ENCODE results near the gene ZMIZ1. TPM values are rescaled to one million over a fixed set of nuclear protein-coding genes. Genes with fewer than 3 reads are reported as not detected.
A peak's percentile ranks its signal among the peaks of the same experiment; 100 is the strongest.

Gene ZMIZ1
- polyA plus RNA-seq, 2 of the 4 experiments (the other 2 are of a cell fraction): 8.1 to 30.3 TPM

GRCh38 chr10:79351332-79351731 lies 282.6 kb downstream of the ZMIZ1 start:
- Histone ChIP-seq H3K9me3 (no peaks in the 10 kb centered on the region), H3K4me1 (peaks cover 18% of the 10 kb centered on the region), H3K27ac (no peak overlapping the region), H3K4me2 (no peak overlapping the region), H3K4me3 (no peak overlapping the region)
- ATAC-seq (no peak), DNase-seq (ENCODE audit: low read depth in 1 of 2, low spot score in 1 of 2) (no peak), FAIRE-seq (no peak)
- WGBS (ENCODE audit: missing lambda C conversion rate): 93% methylated on average over 7 of the region's 13 CpGs
- ChIA-PET POLR2A (no interaction called here), CTCF (no interaction called here)
- TF ChIP-seq RFX5 (IDR thresholded peaks at IDR 0.05) (no peak), GATA3 (IDR thresholded peaks at IDR 0.05; ENCODE audit: borderline replicate concordance) (no peak), FOSL2 (IDR thresholded peaks at IDR 0.05) (no peak), FOSL2 (CRISPR knock-in tag; IDR thresholded peaks at IDR 0.05) (no peak), MAFK (IDR thresholded peaks at IDR 0.05; ENCODE audit: partially characterized antibody) (no peak), HOXB13 (CRISPR knock-in tag; IDR thresholded peaks at IDR 0.05; ENCODE audit: low read depth) (no peak), HOXB5 (CRISPR knock-in tag; IDR thresholded peaks at IDR 0.05) (no peak), SMC3 (IDR thresholded peaks at IDR 0.05) (no peak), ESRRA (IDR thresholded peaks at IDR 0.05; ENCODE audit: borderline replicate concordance, low read length) (no peak)
- TF ChIP-seq, protein P1, sequence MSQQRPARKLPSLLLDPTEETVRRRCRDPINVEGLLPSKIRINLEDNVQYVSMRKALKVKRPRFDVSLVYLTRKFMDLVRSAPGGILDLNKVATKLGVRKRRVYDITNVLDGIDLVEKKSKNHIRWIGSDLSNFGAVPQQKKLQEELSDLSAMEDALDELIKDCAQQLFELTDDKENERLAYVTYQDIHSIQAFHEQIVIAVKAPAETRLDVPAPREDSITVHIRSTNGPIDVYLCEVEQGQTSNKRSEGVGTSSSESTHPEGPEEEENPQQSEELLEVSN (IDR thresholded peaks at IDR 0.05; ENCODE audit: borderline replicate concordance, low read depth): no peak

DNA sequence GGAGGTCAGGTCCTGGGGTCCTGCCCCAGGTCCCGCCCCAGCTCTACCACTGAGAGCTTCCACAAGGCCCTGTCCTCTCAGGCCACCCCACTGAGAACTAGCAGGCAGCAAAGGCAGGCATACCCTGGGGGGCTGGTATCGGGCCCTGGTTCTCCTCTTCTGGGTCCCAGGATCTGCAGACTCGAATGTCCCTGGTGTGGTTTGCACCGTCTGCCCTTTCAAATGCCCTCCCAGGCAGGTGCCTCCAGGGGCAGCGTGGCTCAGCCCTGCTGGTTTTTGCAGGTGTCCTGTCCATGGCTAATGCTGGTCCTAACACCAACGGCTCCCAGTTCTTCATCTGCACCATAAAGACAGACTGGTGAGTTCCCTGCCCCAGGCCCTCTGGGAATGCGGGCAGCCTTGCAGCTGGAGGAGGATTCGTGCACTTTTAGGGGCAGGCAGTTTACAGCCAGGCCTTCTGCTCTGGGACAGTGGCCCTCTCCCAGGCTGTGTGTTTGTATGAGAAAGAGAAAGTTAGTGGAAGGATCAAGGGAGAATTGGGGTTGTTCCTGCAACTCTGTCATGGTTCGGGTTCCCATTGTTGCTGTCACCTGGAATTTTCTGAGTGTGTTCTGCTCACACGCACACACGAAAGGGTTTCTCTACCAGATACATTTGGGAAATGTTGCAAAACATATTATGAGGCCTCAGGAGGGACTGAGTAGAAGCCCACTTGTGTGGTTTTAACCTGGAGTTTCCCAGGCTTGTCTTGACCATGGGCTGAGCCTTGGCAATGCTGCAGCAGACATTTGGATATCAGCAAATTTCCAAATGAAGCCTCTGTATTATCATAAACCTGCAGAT lies 283.5 kb downstream of the ZMIZ1 start:
- POLR2A ChIA-PET: no interaction called here
- no peak for DNase-seq (ENCODE audit: low read depth in 1 of 2, low spot score in 1 of 2)
- TF ChIP-seq POLR2AphosphoS2 (conservative IDR thresholded peaks at IDR 0.05; ENCODE audit: low read length) (0 out of 2 replicates have a peak, but pooled peaks have one; percentile 20), EHMT2 (IDR thresholded peaks at IDR 0.05; ENCODE audit: low read depth) (no peak)
- Histone ChIP-seq H3K27ac (no peak overlapping the region), H3K4me3 (no peak overlapping the region), H3K9me3 (no peaks in the 10 kb centered on the region), H3K4me2 (no peak overlapping the region), H3K4me1 (peaks cover 14% of the 10 kb centered on the region; the same call in 2 of the 3 replicates)
- FAIRE-seq: no peak
- 85% methylated on average over 11 of the region's 11 CpGs for WGBS (ENCODE audit: missing lambda C conversion rate)
- no peak for ATAC-seq
- CTCF ChIA-PET: no interaction called here

DNA sequence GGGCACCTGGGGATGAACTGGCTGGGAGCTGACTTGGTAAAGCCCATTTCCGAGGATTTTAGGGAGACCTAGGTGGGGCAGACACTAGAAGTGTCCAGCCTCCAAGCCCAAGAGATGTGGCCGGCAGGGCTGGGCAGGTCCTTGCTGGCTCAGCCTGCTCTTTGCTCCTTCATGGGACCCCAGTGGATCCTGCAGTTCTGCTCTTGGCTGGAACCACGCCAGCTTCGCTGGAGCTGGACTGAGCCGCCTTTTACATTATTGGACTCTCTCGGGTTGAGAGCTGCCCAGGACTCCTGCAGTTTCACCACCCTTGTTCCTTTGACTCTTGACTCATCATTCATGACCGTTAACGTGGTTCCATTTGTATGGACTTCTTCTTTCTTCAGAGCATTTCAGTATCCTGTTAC lies 284.2 kb downstream of the ZMIZ1 start:
- Histone ChIP-seq H3K4me3 (no peak overlapping the region), H3K4me1 (peaks cover 14% of the 10 kb centered on the region; the same call in 2 of the 3 replicates), H3K9me3 (no peaks in the 10 kb centered on the region), H3K27ac (no peak overlapping the region), H3K4me2 (no peak overlapping the region)
- ATAC-seq (no peak), DNase-seq (ENCODE audit: low read depth in 1 of 2, low spot score in 1 of 2) (no peak), FAIRE-seq (no peak)
- POLR2A ChIA-PET: no interaction called here
- TF ChIP-seq HOXB5 (CRISPR knock-in tag; IDR thresholded peaks at IDR 0.05) (no peak), ZNF302 (CRISPR knock-in tag; IDR thresholded peaks at IDR 0.05) (no peak), ZFP36 (IDR thresholded peaks at IDR 0.05; ENCODE audit: borderline replicate concordance, partially characterized antibody) (no peak), HEYL (CRISPR knock-in tag; IDR thresholded peaks at IDR 0.05) (no peak), PHF8 (IDR thresholded peaks at IDR 0.05; ENCODE audit: borderline replicate concordance, low read depth) (no peak), BCL3 (IDR thresholded peaks at IDR 0.05) (no peak), KDM5A (IDR thresholded peaks at IDR 0.05) (no peak), SMC3 (IDR thresholded peaks at IDR 0.05) (no peak), HDAC2 (IDR thresholded peaks at IDR 0.05) (no peak), ZSCAN20 (CRISPR knock-in tag; IDR thresholded peaks at IDR 0.05) (no peak), USF2 (IDR thresholded peaks at IDR 0.05) (no peak)
- CTCF ChIA-PET: interaction anchor here (0.6 to 1.5 kb wide), 2 partner anchors 10 to 13 kb away, joined by 3 to 5 read pairs; no protein-coding TSS in a partner anchor
- 94% methylated on average over 8 of the region's 8 CpGs for WGBS (ENCODE audit: missing lambda C conversion rate)
